Hypothalamus (tissue), 51 donors: ENCODE results near the gene SLC25A43.
"Not testable (repeated sequence)": the region's sequence is repeated elsewhere in the genome, so short reads cannot be mapped to it uniquely, and the experiment has no call there.

Experiments used
- DNase-seq, 51 donors: peaks; one replicate each; lab custom pipeline; 2025; lab: John Stamatoyannopoulos, UW

Gene SLC25A43

GRCh38 chrX:119493851-119494495 lies 94.8 kb downstream of the SLC25A43 start:
- not testable (repeated sequence) for DNase-seq

- no peak for DNase-seq
Observed at GRCh38 chrX:119495734-119496726, 96.9 kb downstream of the SLC25A43 start.

DNA sequence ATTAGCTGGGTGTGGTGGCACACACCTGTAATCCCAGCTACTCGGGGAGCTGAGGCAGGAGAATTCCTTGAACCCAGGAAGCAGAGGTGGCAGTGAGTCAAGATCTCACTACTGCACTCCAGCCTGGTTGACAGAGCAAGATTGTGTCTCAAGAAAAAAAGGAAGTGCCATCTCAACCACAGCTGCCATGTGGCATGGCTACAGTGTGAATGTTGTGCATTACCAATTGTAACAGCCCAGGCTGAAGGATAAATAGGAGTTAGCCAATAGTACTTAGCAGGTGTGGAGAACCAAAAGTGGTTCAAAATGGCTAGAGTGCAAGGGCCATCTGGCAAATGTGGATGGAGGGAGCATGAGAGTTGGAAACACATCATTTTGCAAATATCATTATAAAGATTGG lies 98.0 kb downstream of the SLC25A43 start:
- DNase-seq: no peak

- DNase-seq: no peak
Observed at GRCh38 chrX:119500061-119500800, 101.1 kb downstream of the SLC25A43 start.

DNA sequence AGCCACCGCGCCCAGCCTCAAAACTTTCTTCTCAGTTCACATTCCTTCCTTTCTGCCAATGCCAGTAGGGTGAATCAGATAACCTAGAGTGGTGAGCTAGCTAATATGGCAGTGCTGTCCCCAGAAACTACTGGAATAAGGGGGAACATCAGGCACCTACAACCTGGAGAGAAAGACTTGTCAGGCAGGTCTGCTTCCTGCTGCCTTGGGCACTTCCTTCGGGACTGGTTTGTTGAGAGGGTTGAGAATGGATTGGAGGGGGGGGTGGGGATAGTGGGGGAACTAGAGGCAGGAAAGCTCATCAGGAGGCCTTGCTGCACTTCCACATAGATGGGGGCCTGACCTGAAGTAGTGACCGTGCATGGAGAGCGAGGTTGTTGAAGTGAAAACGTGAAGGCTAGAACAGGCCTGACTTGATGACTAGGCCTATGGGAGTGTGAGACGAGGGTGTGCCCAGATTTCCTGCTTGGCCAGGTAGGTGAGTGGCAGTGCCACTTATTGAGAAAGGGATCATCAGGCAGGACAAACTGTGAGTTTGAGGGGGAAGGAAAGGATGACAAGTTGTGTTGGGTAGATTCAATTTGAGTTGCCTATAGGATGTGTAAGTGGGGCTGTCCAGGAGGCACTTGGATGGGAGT lies 102.5 kb downstream of the SLC25A43 start:
- no peak for DNase-seq

- DNase-seq: peak in 6 of 51 donors; percentile 1 to 18 (median 2)
Observed at GRCh38 chrX:119502727-119503483, 103.8 kb downstream of the SLC25A43 start.

DNA sequence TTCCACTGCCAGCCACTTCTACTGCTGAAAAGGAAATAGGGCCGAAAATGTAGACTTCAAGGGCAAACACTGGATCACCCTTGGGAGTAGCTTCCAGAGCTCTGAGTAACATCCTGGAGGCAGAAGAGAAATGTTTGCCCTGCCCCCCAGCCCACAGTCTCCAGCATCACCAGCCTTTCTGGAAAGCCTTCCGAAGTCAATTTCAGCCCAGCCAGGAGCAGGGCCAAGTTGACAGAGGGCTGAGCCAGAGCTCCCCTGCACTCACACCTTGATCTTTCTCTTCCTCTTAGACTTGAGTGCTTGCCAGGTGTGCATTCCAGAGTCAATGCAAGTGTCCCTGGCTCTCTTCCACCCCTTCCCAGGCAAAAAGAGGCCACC lies 104.3 kb downstream of the SLC25A43 start:
- peak in 9 of 51 donors; percentile 1 to 17 (median 5) for DNase-seq
